ENCODE data around the gene ARFGEF2.
"Not testable (repeated sequence)": the region's sequence is repeated elsewhere in the genome, so short reads cannot be mapped to it uniquely, and the experiment has no call there.

Gene ARFGEF2

GRCh38 chr20:48921168-48921882, at the start of gene ARFGEF2:
Gene ARFGEF2, plus strand, starts transcription at chr20:48921711. Its CDS starts 179 bp downstream, at chr20:48921890.
- Mint-ChIP-seq H3K36me3 (ENCODE audit: low read depth) (peaks cover 2% of the 10 kb centered on the region), H3K4me3 (peak within 1 kb of the TSS; percentile 98), H3K27me3 (ENCODE audit: low read depth) (peaks cover 5% of the 10 kb centered on the region), H3K4me1 (ENCODE audit: low read depth) (peaks cover 33% of the 10 kb centered on the region), H3K9me3 (no peaks in the 10 kb centered on the region), H3K27ac (peak within 1 kb of the TSS; percentile 95)

- H3K36me3 Mint-ChIP-seq (ENCODE audit: low read depth): peaks cover 5% of the 10 kb centered on the region
- peak overlapping the region; percentile 8 for H3K27ac Mint-ChIP-seq
- H3K4me1 Mint-ChIP-seq (ENCODE audit: low read depth): peaks cover 16% of the 10 kb centered on the region
- H3K27me3 Mint-ChIP-seq (ENCODE audit: low read depth): peaks cover 3% of the 10 kb centered on the region
- no peak overlapping the region for H3K4me3 Mint-ChIP-seq
- peaks cover 7% of the 10 kb centered on the region for H3K9me3 Mint-ChIP-seq
These were observed 46.1 kb upstream of the ARFGEF2 start for GRCh38 chr20:48875233-48875913.

- H3K4me3 Mint-ChIP-seq: no peak overlapping the region
- H3K27me3 Mint-ChIP-seq (ENCODE audit: low read depth): peaks cover 3% of the 10 kb centered on the region
- H3K27ac Mint-ChIP-seq: no peak overlapping the region
- peaks cover 5% of the 10 kb centered on the region for H3K36me3 Mint-ChIP-seq (ENCODE audit: low read depth)
- H3K9me3 Mint-ChIP-seq: peaks cover 7% of the 10 kb centered on the region
- peaks cover 16% of the 10 kb centered on the region for H3K4me1 Mint-ChIP-seq (ENCODE audit: low read depth)
These were observed 45.6 kb upstream of the ARFGEF2 start for GRCh38 chr20:48875914-48876240.

GRCh38 chr20:48877304-48877703, 44.2 kb upstream of the ARFGEF2 start:
- H3K4me3 Mint-ChIP-seq: no peak overlapping the region
- peaks cover 5% of the 10 kb centered on the region for H3K36me3 Mint-ChIP-seq (ENCODE audit: low read depth)
- H3K9me3 Mint-ChIP-seq: peaks cover 4% of the 10 kb centered on the region

GRCh38 chr20:48878534-48879248, 42.8 kb upstream of the ARFGEF2 start:
- H3K27me3 Mint-ChIP-seq (ENCODE audit: low read depth): peaks cover 3% of the 10 kb centered on the region

More at GRCh38 chr20:48877304-48877703, 44.2 kb upstream of the ARFGEF2 start:
- peaks cover 3% of the 10 kb centered on the region for H3K27me3 Mint-ChIP-seq (ENCODE audit: low read depth)
- peaks cover 14% of the 10 kb centered on the region for H3K4me1 Mint-ChIP-seq (ENCODE audit: low read depth)
- no peak overlapping the region for H3K27ac Mint-ChIP-seq

GRCh38 chr20:48879612-48880245, 41.8 kb upstream of the ARFGEF2 start:
- Mint-ChIP-seq H3K9me3 (no peaks in the 10 kb centered on the region), H3K27ac (no peak overlapping the region), H3K4me1 (ENCODE audit: low read depth) (peaks cover 8% of the 10 kb centered on the region), H3K27me3 (ENCODE audit: low read depth) (peaks cover 9% of the 10 kb centered on the region), H3K4me3 (no peak overlapping the region), H3K36me3 (ENCODE audit: low read depth) (no peaks in the 10 kb centered on the region)

More at GRCh38 chr20:48878534-48879248, 42.8 kb upstream of the ARFGEF2 start:
- peaks cover 9% of the 10 kb centered on the region for H3K4me1 Mint-ChIP-seq (ENCODE audit: low read depth)
- no peaks in the 10 kb centered on the region for H3K9me3 Mint-ChIP-seq
- no peaks in the 10 kb centered on the region for H3K36me3 Mint-ChIP-seq (ENCODE audit: low read depth)
- no peak overlapping the region for H3K4me3 Mint-ChIP-seq
- H3K27ac Mint-ChIP-seq: no peak overlapping the region

GRCh38 chr20:48880331-48880730, 41.2 kb upstream of the ARFGEF2 start:
- Mint-ChIP-seq H3K27ac (no peak overlapping the region), H3K36me3 (ENCODE audit: low read depth) (no peaks in the 10 kb centered on the region), H3K4me1 (ENCODE audit: low read depth) (peaks cover 2% of the 10 kb centered on the region), H3K27me3 (ENCODE audit: low read depth) (peaks cover 9% of the 10 kb centered on the region), H3K9me3 (no peaks in the 10 kb centered on the region), H3K4me3 (no peak overlapping the region)

GRCh38 chr20:48880981-48881657, 40.4 kb upstream of the ARFGEF2 start:
- H3K4me1 Mint-ChIP-seq (ENCODE audit: low read depth): peaks cover 2% of the 10 kb centered on the region
- H3K27ac Mint-ChIP-seq: no peak overlapping the region
- H3K36me3 Mint-ChIP-seq (ENCODE audit: low read depth): no peaks in the 10 kb centered on the region
- H3K4me3 Mint-ChIP-seq: no peak overlapping the region
- peaks cover 9% of the 10 kb centered on the region for H3K27me3 Mint-ChIP-seq (ENCODE audit: low read depth)
- no peaks in the 10 kb centered on the region for H3K9me3 Mint-ChIP-seq

- Mint-ChIP-seq H3K27ac (no peak overlapping the region), H3K36me3 (ENCODE audit: low read depth) (no peaks in the 10 kb centered on the region), H3K27me3 (ENCODE audit: low read depth) (peaks cover 16% of the 10 kb centered on the region), H3K4me3 (no peak overlapping the region), H3K4me1 (ENCODE audit: low read depth) (peaks cover 2% of the 10 kb centered on the region), H3K9me3 (no peaks in the 10 kb centered on the region)
These were observed 36.3 kb upstream of the ARFGEF2 start for GRCh38 chr20:48885237-48885636.

- Mint-ChIP-seq H3K27ac (no peak overlapping the region), H3K4me3 (no peak overlapping the region), H3K4me1 (ENCODE audit: low read depth) (peaks cover 2% of the 10 kb centered on the region), H3K27me3 (ENCODE audit: low read depth) (peaks cover 22% of the 10 kb centered on the region), H3K9me3 (no peaks in the 10 kb centered on the region), H3K36me3 (ENCODE audit: low read depth) (no peaks in the 10 kb centered on the region)
These were observed 35.3 kb upstream of the ARFGEF2 start for GRCh38 chr20:48886194-48886593.

GRCh38 chr20:48886811-48887210, 34.7 kb upstream of the ARFGEF2 start:
- Mint-ChIP-seq H3K9me3 (no peaks in the 10 kb centered on the region), H3K4me1 (ENCODE audit: low read depth) (peaks cover 2% of the 10 kb centered on the region), H3K4me3 (no peak overlapping the region), H3K27me3 (ENCODE audit: low read depth) (peaks cover 26% of the 10 kb centered on the region), H3K36me3 (ENCODE audit: low read depth) (no peaks in the 10 kb centered on the region), H3K27ac (no peak overlapping the region)

- not testable (repeated sequence) for H3K36me3 Mint-ChIP-seq (ENCODE audit: low read depth); H3K9me3 Mint-ChIP-seq; H3K4me3 Mint-ChIP-seq; H3K27ac Mint-ChIP-seq; H3K4me1 Mint-ChIP-seq (ENCODE audit: low read depth)
- H3K27me3 Mint-ChIP-seq (ENCODE audit: low read depth): peaks cover 26% of the 10 kb centered on the region
These were observed 33.0 kb upstream of the ARFGEF2 start for GRCh38 chr20:48888517-48888916.

GRCh38 chr20:48889140-48889790, 32.2 kb upstream of the ARFGEF2 start:
- Mint-ChIP-seq H3K9me3 (no peaks in the 10 kb centered on the region), H3K36me3 (ENCODE audit: low read depth) (no peaks in the 10 kb centered on the region), H3K4me3 (no peak overlapping the region), H3K4me1 (ENCODE audit: low read depth) (peaks cover 2% of the 10 kb centered on the region), H3K27ac (no peak overlapping the region), H3K27me3 (ENCODE audit: low read depth) (peaks cover 24% of the 10 kb centered on the region)

Data from T-helper 1 cell treated with Interleukin-12 subunit alpha and Interleukin-12 subunit beta and Interleukin-4 antibody, amounts not matched to agents 30 μg/mL and 1 μg/mL, for 36 hours (primary cell).